22Rv1 (cell line): ENCODE data around the gene PPP4R4.

Experiments
- H3K27ac ChIP-seq: fragments of 450-650 bp; 2 replicates; pipeline ENCODE4 v1.5.1; 2017
- ZFX ChIP-seq: fragments of 450-650 bp; IDR thresholded peaks from 2 replicates; pipeline ENCODE4 v1.6.1; 2017; ENCODE audit warnings: antibody characterized with exemption, borderline replicate concordance
- TF ChIP-seq, protein P1 (sequence below): fragments of 450-650 bp; IDR thresholded peaks from 2 replicates; pipeline ENCODE4 v1.5.1; 2017; ENCODE audit warnings: mild to moderate bottlenecking

Gene PPP4R4

DNA sequence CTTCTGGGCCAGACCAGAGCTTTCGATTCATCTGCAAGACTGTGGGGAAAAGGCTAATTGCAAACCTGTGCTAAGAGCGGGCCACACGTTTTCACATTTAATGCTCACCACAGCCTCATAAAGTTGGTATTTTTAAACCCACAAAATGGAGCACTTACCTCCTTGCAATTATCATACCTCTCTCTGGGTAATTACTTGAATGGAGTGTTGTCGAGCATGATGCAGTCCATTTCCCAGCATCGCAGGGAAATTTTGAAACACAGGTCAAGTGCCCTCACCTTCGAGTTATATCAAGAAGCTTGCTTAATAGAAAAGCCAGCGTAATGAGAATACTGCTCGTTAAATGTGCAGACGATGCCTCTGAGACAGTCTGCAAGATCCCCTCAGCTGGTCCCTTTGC, 35.9 kb upstream of the PPP4R4 start:
- H3K27ac ChIP-seq, result no peak overlapping the region
- TF ChIP-seq ZFX, result no peak
- TF ChIP-seq, protein P1, sequence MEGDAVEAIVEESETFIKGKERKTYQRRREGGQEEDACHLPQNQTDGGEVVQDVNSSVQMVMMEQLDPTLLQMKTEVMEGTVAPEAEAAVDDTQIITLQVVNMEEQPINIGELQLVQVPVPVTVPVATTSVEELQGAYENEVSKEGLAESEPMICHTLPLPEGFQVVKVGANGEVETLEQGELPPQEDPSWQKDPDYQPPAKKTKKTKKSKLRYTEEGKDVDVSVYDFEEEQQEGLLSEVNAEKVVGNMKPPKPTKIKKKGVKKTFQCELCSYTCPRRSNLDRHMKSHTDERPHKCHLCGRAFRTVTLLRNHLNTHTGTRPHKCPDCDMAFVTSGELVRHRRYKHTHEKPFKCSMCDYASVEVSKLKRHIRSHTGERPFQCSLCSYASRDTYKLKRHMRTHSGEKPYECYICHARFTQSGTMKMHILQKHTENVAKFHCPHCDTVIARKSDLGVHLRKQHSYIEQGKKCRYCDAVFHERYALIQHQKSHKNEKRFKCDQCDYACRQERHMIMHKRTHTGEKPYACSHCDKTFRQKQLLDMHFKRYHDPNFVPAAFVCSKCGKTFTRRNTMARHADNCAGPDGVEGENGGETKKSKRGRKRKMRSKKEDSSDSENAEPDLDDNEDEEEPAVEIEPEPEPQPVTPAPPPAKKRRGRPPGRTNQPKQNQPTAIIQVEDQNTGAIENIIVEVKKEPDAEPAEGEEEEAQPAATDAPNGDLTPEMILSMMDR, result no peak

GRCh38 chr14:94139006-94139405, 35.1 kb upstream of the PPP4R4 start:
- no peak for TF ChIP-seq ZFX
- TF ChIP-seq, protein P1, result no peak
- H3K27ac ChIP-seq, result no peak overlapping the region

- no peak for TF ChIP-seq ZFX
- TF ChIP-seq, protein P1, result no peak
- H3K27ac ChIP-seq, result no peak overlapping the region
Observed at GRCh38 chr14:94139421-94139820, 34.7 kb upstream of the PPP4R4 start.

DNA sequence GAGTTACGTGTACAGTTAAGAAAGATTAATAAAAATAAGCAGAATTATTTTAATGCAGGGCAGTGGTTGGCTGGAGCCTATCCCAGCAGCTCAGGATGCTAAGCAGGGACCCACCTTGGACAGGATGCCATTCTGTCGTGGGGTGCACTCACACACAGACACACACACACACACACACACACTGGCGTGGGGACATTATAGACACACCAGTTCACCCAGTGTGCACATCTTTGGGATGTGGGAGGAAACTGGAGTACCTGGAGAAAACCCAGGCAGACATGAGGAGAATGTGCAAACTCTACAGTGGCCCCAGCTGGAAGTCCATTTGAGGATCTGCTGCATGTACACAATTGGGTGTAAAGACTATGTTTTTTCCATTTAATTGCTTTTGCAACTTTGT, 31.9 kb upstream of the PPP4R4 start:
- no peak overlapping the region for H3K27ac ChIP-seq
- TF ChIP-seq, protein P1, result no peak
- TF ChIP-seq ZFX, result no peak

- H3K27ac ChIP-seq, result no peak overlapping the region
- no peak for TF ChIP-seq ZFX
- TF ChIP-seq, protein P1, result no peak
Observed at GRCh38 chr14:94142836-94143235, 31.3 kb upstream of the PPP4R4 start.

- H3K27ac ChIP-seq, result no peak overlapping the region
- no peak for TF ChIP-seq ZFX
- TF ChIP-seq, protein P1, result no peak
Observed at GRCh38 chr14:94143239-94143638, 30.9 kb upstream of the PPP4R4 start.

GRCh38 chr14:94143711-94144110, 30.4 kb upstream of the PPP4R4 start:
- TF ChIP-seq, protein P1, result no peak
- TF ChIP-seq ZFX, result no peak
- H3K27ac ChIP-seq, result no peak overlapping the region
